B cell (primary cell): ENCODE results near the gene PGA4. TPM values are rescaled to one million over a fixed set of nuclear protein-coding genes. Genes with fewer than 3 reads are reported as not detected.

Experiments
- ATAC-seq: fragments of 200-7000 bp; cut with Tn5 transposase; one replicate; pipeline ENCODE4 v1.10.0; 2021; ENCODE audit warnings: low read depth, mild to moderate bottlenecking, moderate number of reproducible peaks, moderate library complexity
- CTCF ChIA-PET: fragments of 350-600 bp; sonication (Branson Sonifier 250); formaldehyde crosslinking; loops from one replicate; lab custom pipeline; 2021; ENCODE audit warnings: antibody characterized with exemption, inconsistent platforms; lab: Charles Lee
- POLR2A ChIA-PET: fragments of 350-600 bp; sonication (Branson Sonifier 250); formaldehyde crosslinking; loops from one replicate; lab custom pipeline; 2021; ENCODE audit warnings: antibody characterized with exemption; lab: Charles Lee
- DNase-seq: peaks from one replicate; pipeline ENCODE4 v3.0.0; 2013
- H2AFZ ChIP-seq: 2 replicates; pipeline ENCODE4 v1.6.1; 2012; ENCODE audit warnings: mild to moderate bottlenecking, low read depth, low read length; ENCODE audit not compliant: insufficient read depth, poor library complexity, severe bottlenecking
- H3K27ac ChIP-seq, 2 donors: 1 replicate in 1 of 2; 2 replicates in 1 of 2; pipeline ENCODE4 v1.5.1; 2012 to 2013; ENCODE audit warnings: low read length in 2 of 2, mild to moderate bottlenecking in 2 of 2, moderate library complexity in 1 of 2
- H3K27me3 ChIP-seq, 4 experiments: fragments of 200-600 bp in 1 of 4; sonication (generic) in 1 of 4; replicated peaks in 1 of 4; 1 replicate in 2 of 4; 2 replicates in 2 of 4; pipeline versions ENCODE4 v1.6.1 to v1.7.0; 2013 to 2016; ENCODE audit warnings: low read length in 3 of 4, mild to moderate bottlenecking in 2 of 4, mixed read lengths in 1 of 4, moderate library complexity in 1 of 4; ENCODE audit not compliant: insufficient read depth in 4 of 4, control insufficient read depth in 3 of 4; ENCODE audit errors: control extremely low read depth in 1 of 4
- H3K36me3 ChIP-seq, 2 experiments: replicated peaks in 1 of 2; 1 replicate in 1 of 2; 2 replicates in 1 of 2; pipeline versions ENCODE4 v1.6.1 to v1.7.1; 2013; ENCODE audit warnings: low read length in 1 of 2; ENCODE audit not compliant: insufficient read depth in 2 of 2, control insufficient read depth in 1 of 2; ENCODE audit errors: control extremely low read depth in 1 of 2, extremely low read depth in 1 of 2
- H3K4me1 ChIP-seq, 2 donors: fragments of 200-600 bp in 1 of 2; sonication (generic) in 1 of 2; 1 replicate in 1 of 2; 2 replicates in 1 of 2; pipeline versions ENCODE4 v1.5.1 to v1.6.1; 2013 to 2017; ENCODE audit warnings: low read length in 2 of 2; ENCODE audit not compliant: control insufficient read depth in 2 of 2, insufficient read depth in 2 of 2
- H3K4me2 ChIP-seq: replicated peaks from 2 replicates; pipeline ENCODE3; 2012; ENCODE audit warnings: mild to moderate bottlenecking, low read depth, low read length; ENCODE audit not compliant: poor library complexity, severe bottlenecking
- H3K4me3 ChIP-seq, 5 experiments: fragments of 200-600 bp in 1 of 5; sonication (generic) in 1 of 5; 1 replicate in 3 of 5; 2 replicates in 2 of 5; pipeline versions ENCODE4 v1.5.1 to v1.7.0; 2011 to 2016; ENCODE audit warnings: low read length in 4 of 5, mild to moderate bottlenecking in 4 of 5, low read depth in 2 of 5, control low read depth in 1 of 5, moderate library complexity in 1 of 5; ENCODE audit not compliant: insufficient read depth in 1 of 5; ENCODE audit errors: control extremely low read depth in 1 of 5, extremely low read depth in 1 of 5
- H3K79me2 ChIP-seq: fragments of 200-600 bp; sonication (generic); one replicate; pipeline ENCODE4 v1.6.0; 2016; ENCODE audit warnings: low read length; ENCODE audit not compliant: control insufficient read depth, insufficient read depth
- H3K9ac ChIP-seq: fragments of 200-600 bp; sonication (generic); 2 replicates; pipeline ENCODE4 v1.6.1; 2017; ENCODE audit warnings: mild to moderate bottlenecking, low read length, moderate library complexity
- H3K9me3 ChIP-seq, 3 donors: one replicate each; pipeline versions ENCODE4 v1.6.1 to v1.7.1; 2013; ENCODE audit warnings: low read length in 2 of 3; ENCODE audit not compliant: control insufficient read depth in 2 of 3, insufficient read depth in 1 of 3; ENCODE audit errors: control extremely low read depth in 1 of 3
- H4K20me1 ChIP-seq: 2 replicates; pipeline ENCODE4 v1.6.0; 2012; ENCODE audit warnings: mild to moderate bottlenecking, low read length; ENCODE audit not compliant: insufficient read depth, control insufficient read depth, poor library complexity, severe bottlenecking
- H3K27ac Mint-ChIP-seq: one replicate; pipeline ENCODE4 v1.8.0; 2021; ENCODE audit warnings: mixed read lengths
- H3K27me3 Mint-ChIP-seq: one replicate; pipeline ENCODE4 v1.8.0; 2021; ENCODE audit warnings: mixed read lengths
- H3K4me1 Mint-ChIP-seq: one replicate; pipeline ENCODE4 v1.8.0; 2021; ENCODE audit warnings: mixed read lengths
- H3K4me3 Mint-ChIP-seq: one replicate; pipeline ENCODE4 v1.8.0; 2021; ENCODE audit warnings: mixed read lengths
- H3K9me3 Mint-ChIP-seq: one replicate; pipeline ENCODE4 v1.8.0; 2022; ENCODE audit warnings: mixed read lengths; ENCODE audit not compliant: insufficient read depth
- EZH2 ChIP-seq: IDR thresholded peaks from 2 replicates; pipeline ENCODE4 v1.6.1; 2012; ENCODE audit warnings: borderline replicate concordance, low read depth, mild to moderate bottlenecking, moderate library complexity, low read length; ENCODE audit not compliant: insufficient read depth, poor library complexity, severe bottlenecking
- WGBS: methylation state at CpG from one replicate; pipeline ENCODE4 v1.1.5; 2013; ENCODE audit warnings: missing lambda C conversion rate; ENCODE audit not compliant: insufficient coverage; 5-methylcytosine and 5-hydroxymethylcytosine counted together
- intact Hi-C: fragments of 100-400 bp; cut with micrococcal nuclease; formaldehyde crosslinking; loops from one replicate; pipeline ENCODE4 v1.10.0; 2022
- polyA plus RNA-seq: library from polyadenylated mRNA; depleted of rRNA; stranded (reverse); fragments of >200 nt; gene quantifications from 2 replicates; pipeline ENCODE4 v1.2.3, GENCODE V29; 2012
- total RNA-seq, 2 donors: library from RNA; stranded (reverse); fragments of 120-200 nt in 1 of 2; gene quantifications; 1 replicate in 1 of 2; 2 replicates in 1 of 2; pipeline versions ENCODE4 v1.2.3 to v1.2.4, GENCODE V29; 2013 to 2022
- TF ChIP-seq, protein P1 (sequence below): fragments of 200-600 bp; IDR thresholded peaks from one replicate; pipeline ENCODE4 v1.8.0; 2022; ENCODE audit warnings: antibody characterized with exemption, mild to moderate bottlenecking

The PGA4 gene
- total and polyA plus RNA-seq, 2 donors (not counting 1 experiment from before 2014, with no cell fraction given): not detected

DNA sequence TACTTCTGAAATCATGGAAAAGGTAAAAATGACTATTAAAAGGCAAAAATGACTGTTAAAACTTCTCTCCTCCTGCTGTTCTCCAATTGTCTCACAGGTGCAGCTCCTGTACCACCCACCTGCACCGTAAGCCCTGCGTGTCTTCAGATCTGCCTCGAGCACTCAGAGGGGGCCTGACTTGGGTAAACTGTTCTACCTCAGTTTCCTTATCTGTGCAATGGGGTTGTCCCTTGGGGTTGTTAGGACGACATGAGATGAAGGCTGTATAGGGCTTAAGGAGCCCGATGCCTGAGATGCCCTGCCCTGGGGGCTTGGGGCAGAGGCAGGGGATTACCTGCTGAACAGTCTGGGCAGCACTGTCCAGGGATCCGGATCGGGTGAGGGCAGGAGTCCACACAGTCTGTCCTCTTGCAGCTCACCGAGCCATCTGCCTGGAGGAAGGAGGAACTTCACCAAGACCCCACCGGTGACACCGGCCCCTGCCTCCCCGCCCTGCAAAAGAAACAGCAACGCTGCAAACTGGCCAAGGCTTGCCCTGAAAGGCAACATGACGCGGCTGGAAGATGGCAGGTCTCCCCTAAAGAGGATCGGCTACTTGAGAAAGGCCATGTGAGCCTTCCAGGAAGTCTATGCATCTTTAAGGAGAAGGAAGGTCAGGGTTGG, 46.6 kb downstream of the PGA4 start:
- no peak overlapping the region for H3K4me2 ChIP-seq
- intact Hi-C loops: no loop called here
- H3K27ac Mint-ChIP-seq: no peak overlapping the region
- CTCF ChIA-PET: no interaction called here
- H3K9ac ChIP-seq: no peak overlapping the region
- no peaks in the 10 kb centered on the region for H3K4me1 ChIP-seq
- 97% methylated on average over 13 of the region's 15 CpGs for WGBS
- H3K4me3 Mint-ChIP-seq: no peak overlapping the region
- no peak overlapping the region for H3K4me3 ChIP-seq
- no peaks in the 10 kb centered on the region for H3K9me3 ChIP-seq
- H3K36me3 ChIP-seq: no peaks in the 10 kb centered on the region
- H3K79me2 ChIP-seq: no peaks in the 10 kb centered on the region
- TF ChIP-seq, protein P1, sequence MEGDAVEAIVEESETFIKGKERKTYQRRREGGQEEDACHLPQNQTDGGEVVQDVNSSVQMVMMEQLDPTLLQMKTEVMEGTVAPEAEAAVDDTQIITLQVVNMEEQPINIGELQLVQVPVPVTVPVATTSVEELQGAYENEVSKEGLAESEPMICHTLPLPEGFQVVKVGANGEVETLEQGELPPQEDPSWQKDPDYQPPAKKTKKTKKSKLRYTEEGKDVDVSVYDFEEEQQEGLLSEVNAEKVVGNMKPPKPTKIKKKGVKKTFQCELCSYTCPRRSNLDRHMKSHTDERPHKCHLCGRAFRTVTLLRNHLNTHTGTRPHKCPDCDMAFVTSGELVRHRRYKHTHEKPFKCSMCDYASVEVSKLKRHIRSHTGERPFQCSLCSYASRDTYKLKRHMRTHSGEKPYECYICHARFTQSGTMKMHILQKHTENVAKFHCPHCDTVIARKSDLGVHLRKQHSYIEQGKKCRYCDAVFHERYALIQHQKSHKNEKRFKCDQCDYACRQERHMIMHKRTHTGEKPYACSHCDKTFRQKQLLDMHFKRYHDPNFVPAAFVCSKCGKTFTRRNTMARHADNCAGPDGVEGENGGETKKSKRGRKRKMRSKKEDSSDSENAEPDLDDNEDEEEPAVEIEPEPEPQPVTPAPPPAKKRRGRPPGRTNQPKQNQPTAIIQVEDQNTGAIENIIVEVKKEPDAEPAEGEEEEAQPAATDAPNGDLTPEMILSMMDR: no peak
- no peak for TF ChIP-seq EZH2
- H2AFZ ChIP-seq: no peak overlapping the region
- POLR2A ChIA-PET: no interaction called here
- H3K27me3 Mint-ChIP-seq: no peaks in the 10 kb centered on the region
- DNase-seq: no peak
- H3K4me1 Mint-ChIP-seq: no peaks in the 10 kb centered on the region
- H3K27ac ChIP-seq: no peak overlapping the region
- ATAC-seq: no peak
- H4K20me1 ChIP-seq: no peaks in the 10 kb centered on the region
- H3K27me3 ChIP-seq: no peaks in the 10 kb centered on the region
- H3K9me3 Mint-ChIP-seq: no peaks in the 10 kb centered on the region

DNA sequence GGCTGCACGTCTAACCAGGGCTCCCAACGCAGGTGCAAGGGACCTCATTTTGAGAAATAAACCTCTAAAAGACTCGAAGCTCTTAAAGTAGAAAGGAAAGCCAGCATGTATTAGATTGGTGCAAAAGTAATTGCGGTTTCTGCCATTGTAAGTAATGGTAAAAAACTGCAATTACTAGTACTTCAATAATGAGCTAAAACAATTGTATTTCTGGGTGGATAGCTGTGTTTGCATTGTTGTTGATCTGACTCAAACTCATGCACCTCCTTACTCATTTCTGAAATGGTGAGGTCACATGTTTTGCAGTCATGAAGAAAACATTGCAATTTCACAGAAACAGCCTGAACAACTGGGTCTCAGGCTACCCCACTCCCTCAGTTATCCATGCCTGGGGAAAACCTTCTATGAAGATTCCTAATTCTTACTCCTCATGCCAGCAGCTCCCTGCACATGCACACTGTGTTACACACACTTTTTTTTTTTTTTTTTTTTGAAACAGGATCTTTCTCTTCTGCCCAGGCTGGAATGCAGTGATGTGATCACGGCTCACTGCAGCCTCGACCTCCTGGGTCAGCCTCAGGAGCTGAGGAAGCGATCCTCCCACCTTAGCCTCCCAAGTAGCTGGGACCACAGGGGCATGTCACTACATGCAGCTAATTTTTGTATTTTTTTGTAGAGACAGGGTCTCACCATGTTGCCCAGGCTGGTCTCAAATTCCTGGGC, 48.4 kb downstream of the PGA4 start:
- WGBS: 94% methylated on average over 3 of the region's 7 CpGs
- no peak overlapping the region for H3K27ac ChIP-seq
- H3K27me3 Mint-ChIP-seq: no peaks in the 10 kb centered on the region
- no peak overlapping the region for H2AFZ ChIP-seq
- ChIA-PET CTCF (no interaction called here), POLR2A (no interaction called here)
- DNase-seq (no peak), ATAC-seq (no peak)
- no peaks in the 10 kb centered on the region for H3K9me3 ChIP-seq
- intact Hi-C loops: loop anchor here (2.0 kb wide), 1 partner anchor 46 kb away; no protein-coding TSS in a partner anchor
- TF ChIP-seq, protein P1: no peak
- no peak for TF ChIP-seq EZH2
- H3K9ac ChIP-seq: no peak overlapping the region
- H3K4me3 ChIP-seq: no peak overlapping the region
- no peaks in the 10 kb centered on the region for H3K79me2 ChIP-seq
- no peaks in the 10 kb centered on the region for H3K4me1 ChIP-seq
- H3K9me3 Mint-ChIP-seq: no peaks in the 10 kb centered on the region
- H4K20me1 ChIP-seq: no peaks in the 10 kb centered on the region
- H3K27me3 ChIP-seq: no peaks in the 10 kb centered on the region
- no peak overlapping the region for H3K27ac Mint-ChIP-seq
- H3K4me3 Mint-ChIP-seq: no peak overlapping the region
- no peaks in the 10 kb centered on the region for H3K36me3 ChIP-seq
- H3K4me2 ChIP-seq: no peak overlapping the region
- no peaks in the 10 kb centered on the region for H3K4me1 Mint-ChIP-seq
